HAP-1 (cell line): Measurements from ENCODE around the gene TKT.
A peak's percentile ranks its signal among the peaks of the same experiment; 100 is the strongest.
"Not testable (repeated sequence)": the region's sequence is repeated elsewhere in the genome, so short reads cannot be mapped to it uniquely, and the experiment has no call there.

ENCODE experiments used
- DNase-seq, 2 experiments: peaks; one replicate each; pipeline ENCODE4 v3.0.0-alpha.2; 2016 to 2020; ENCODE audit warnings: low spot score in 2 of 2
- H3K27me3 ChIP-seq: fragments of 250-450 bp; sonication (Bioruptor Pico); 2 replicates; pipeline ENCODE4 v1.5.1; 2020; ENCODE audit warnings: low read depth, mild to moderate bottlenecking, moderate library complexity
- H3K36me3 ChIP-seq: fragments of 250-450 bp; sonication (Bioruptor Pico); replicated peaks from 2 replicates; pipeline ENCODE4 v1.5.1; 2020; ENCODE audit warnings: mild to moderate bottlenecking
- H3K4me1 ChIP-seq: fragments of 250-450 bp; sonication (Bioruptor Pico); 2 replicates; pipeline ENCODE4 v1.5.1; 2020; ENCODE audit warnings: mild to moderate bottlenecking
- H3K4me3 ChIP-seq: fragments of 250-450 bp; sonication (Bioruptor Pico); 2 replicates; pipeline ENCODE4 v1.5.1; 2020; ENCODE audit warnings: mild to moderate bottlenecking, moderate library complexity
- H3K9me3 ChIP-seq: fragments of 250-450 bp; sonication (Bioruptor Pico); 2 replicates; pipeline ENCODE4 v1.5.1; 2020; ENCODE audit warnings: mild to moderate bottlenecking, moderate library complexity
- in situ Hi-C: fragments of 300-500 bp; cut with MboI; formaldehyde crosslinking; loops from 3 replicates; pipeline ENCODE4 v1.14.3; 2020; ENCODE audit warnings: low sequenced_read_pairs, inconsistent platforms, mixed read lengths

TKT gene

DNA sequence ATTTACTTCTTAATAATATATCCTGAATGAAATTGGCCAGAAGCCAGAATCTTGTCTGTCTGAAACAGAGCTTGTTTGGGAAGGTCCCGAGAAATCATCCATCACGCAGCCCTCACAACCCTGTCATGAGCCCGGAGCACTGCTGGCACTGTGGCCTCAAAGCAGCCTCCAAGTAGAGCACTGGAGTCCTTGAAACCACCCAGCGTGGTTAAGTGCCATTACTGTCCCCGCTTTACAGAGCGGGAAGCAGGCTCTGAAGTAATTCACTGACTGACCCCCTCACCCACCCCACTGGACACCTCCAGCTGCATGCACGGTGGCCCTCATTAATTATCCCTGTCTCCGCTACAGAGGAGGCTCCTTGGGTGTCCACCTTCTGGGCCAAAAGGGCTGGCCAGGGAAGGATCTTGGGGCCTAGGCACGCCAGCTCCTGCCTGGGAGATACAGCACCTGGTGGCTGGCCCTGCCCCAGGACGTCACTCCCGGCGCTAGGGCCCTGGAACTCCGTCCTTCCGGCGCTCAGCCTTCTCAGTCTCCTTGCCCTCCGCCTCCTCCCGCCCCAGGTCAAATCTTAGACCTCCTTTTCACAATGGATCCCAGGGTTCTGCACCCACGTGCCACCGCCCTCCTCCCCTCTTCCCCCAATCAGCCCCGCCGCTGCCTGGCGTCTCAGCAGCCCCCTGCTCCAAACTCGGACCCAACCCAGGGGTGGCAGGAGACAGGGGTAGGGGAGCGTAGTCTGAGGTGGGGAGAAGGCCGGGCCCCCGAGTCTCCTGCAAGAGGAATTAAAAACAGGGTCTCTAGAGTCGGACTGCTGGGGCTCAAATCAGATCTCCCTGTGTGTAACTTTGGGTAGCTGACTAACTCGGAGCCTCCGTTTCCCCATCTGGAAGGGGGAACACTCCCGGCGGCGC, 1.1 kb downstream of the TKT start:
- in situ Hi-C loops = no loop called here
- peak; percentile 67 to 89 for DNase-seq

DNA sequence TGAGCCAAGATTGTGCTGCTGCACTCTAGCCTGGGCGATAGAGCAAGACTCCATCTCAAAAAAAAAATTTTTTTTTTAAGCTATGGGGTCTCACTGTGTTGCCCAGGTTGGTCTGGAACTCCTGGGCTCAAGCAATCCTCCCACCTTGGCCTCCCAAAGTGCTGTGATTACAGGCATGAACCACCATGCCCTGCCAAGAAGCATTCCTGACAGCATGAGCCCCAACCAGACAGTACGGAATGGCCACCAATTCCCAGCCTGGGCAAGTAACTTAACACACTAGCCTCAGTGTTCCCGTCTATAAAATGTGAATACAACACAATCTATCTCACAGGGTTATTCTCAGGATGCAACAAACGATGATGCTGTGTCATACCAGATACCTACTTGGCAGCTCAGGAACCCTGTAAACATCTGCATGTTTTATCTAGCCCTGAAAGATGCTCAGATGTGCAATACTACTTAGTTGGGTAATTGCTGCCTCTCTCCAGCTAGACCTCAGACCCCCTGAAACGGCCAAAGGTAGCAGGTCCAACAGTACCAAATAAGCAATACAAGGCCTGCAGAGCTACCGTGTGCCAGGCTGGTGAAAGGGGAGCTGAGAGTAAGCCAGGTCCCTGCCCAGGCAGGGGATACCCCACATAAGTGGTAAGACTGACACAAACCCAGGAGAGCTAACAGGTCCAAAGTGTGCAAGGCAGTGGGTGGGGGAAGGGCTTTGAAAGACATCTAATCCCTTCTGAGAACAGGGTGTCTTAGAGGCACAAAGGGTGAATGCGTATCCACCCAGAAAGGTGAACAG, 1.9 kb downstream of the TKT start:
- Histone ChIP-seq H3K36me3 (peaks cover 28% of the 10 kb centered on the region), H3K4me3 (peak overlapping the region; percentile 91), H3K4me1 (peaks cover 44% of the 10 kb centered on the region), H3K27me3 (no peaks in the 10 kb centered on the region), H3K9me3 (no peaks in the 10 kb centered on the region)
- in situ Hi-C loops = no loop called here
- DNase-seq = no peak

More for the DNA sequence above, 1.1 kb downstream of the TKT start:
- Histone ChIP-seq H3K9me3 (no peaks in the 10 kb centered on the region), H3K27me3 (no peaks in the 10 kb centered on the region), H3K4me1 (peaks cover 53% of the 10 kb centered on the region), H3K4me3 (peak overlapping the region; percentile 91), H3K36me3 (peaks cover 26% of the 10 kb centered on the region)

DNA sequence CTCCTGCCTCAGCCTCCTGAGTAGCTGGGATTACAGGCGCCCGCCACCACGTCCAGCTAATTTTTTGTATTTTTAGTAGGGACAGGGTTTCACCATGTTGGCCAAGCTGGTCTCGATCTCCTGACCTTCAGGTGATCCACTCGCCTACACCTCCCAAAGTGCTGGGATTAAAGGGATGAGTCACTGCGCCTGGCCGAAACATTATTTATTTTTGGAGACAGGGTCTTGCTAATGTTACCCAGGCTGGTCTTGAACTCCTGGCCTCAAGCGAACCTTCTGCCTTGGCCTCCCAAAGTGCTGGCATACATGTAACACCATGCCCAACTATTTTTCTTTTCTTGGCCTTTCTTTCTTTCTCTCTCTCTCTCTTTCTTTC, 2.9 kb downstream of the TKT start:
- peaks cover 38% of the 10 kb centered on the region for H3K36me3 ChIP-seq
- H3K4me1 ChIP-seq = peaks cover 47% of the 10 kb centered on the region
- H3K9me3 ChIP-seq, in situ Hi-C loops, DNase-seq, H3K27me3 ChIP-seq: not testable (repeated sequence)
- peak overlapping the region; percentile 91 for H3K4me3 ChIP-seq

DNA sequence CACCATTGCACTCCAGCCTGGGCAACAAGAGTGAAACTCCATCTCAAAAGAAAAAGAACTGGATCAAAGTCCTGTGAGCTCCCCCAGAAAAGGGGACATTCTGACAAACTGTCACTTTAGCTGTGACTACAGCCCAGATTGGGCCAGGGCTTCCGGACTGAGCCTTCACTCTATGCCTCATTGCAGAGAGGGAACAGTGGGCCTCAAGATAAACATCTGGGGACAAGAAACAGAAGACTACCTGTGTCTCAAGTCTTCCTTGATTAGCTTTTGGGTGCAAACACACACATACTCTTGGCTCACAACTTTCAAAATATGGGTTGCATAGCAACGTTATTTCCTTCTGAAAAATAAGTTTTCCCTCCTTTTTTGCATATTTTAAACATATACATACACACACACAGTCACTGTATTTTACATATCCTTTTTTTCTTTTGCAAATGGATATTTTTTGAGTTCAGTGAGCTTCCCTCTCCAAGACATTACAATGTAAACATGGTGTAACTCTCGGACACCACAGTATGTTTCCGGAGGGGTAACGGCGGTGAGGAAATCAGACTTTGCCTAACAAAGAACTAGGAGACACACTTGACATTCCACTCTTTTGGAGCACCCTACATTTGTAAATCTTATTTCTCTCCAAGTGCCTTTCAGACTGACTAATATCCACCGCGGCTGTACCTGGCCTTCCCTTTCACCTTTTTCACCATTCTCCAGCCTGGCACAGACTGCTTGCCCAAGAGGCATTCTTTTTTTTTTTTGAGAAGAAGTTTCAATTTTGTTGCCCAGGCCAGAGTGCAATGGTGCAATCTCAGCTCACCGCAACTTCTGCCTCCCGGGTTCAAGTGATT, 3.5 kb downstream of the TKT start:
- Histone ChIP-seq H3K4me1 (peaks cover 48% of the 10 kb centered on the region), H3K4me3 (peak overlapping the region; percentile 91), H3K9me3 (no peaks in the 10 kb centered on the region), H3K27me3 (no peaks in the 10 kb centered on the region), H3K36me3 (peaks cover 41% of the 10 kb centered on the region)
- in situ Hi-C loops = no loop called here
- peak; percentile 54 to 75 for DNase-seq

DNA sequence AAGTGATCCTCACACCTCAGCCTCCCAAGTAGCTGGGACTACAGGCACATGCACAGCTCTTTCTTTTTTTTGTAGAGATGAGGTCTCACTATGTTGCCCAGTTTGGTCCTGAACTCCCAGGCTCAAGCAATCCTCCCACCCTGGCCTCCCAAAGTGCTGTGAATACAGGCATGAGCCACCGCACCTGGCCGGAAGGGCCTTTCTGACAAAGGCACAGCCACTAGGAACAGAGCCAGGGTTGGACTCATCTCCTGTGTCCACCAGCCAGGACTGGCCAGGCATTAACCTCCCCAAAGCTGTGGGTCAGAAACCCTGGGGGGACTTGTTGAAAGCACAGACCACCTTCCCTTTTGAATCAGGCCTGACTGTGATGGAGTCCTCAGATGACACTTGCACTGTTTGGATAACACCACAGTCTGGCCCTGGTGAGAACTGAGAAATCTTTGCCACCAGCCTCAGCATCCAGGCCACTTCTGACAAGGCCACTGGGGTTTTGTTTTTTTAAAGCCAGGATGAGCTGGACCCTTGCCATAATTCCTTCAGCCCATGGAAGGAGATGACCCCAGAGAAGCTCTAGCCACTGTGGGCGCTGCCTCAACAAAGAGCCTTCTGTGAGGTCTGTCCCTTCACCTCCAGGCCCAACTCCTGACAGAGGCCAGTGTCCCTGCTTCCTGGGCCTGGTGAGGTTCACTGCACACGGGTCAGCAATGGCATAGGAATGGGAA, 4.8 kb downstream of the TKT start:
- Histone ChIP-seq H3K36me3 (peaks cover 45% of the 10 kb centered on the region), H3K4me1 (peaks cover 44% of the 10 kb centered on the region), H3K9me3 (no peaks in the 10 kb centered on the region), H3K27me3 (no peaks in the 10 kb centered on the region), H3K4me3 (no peak overlapping the region)
- DNase-seq = no peak
- in situ Hi-C loops = no loop called here

DNA sequence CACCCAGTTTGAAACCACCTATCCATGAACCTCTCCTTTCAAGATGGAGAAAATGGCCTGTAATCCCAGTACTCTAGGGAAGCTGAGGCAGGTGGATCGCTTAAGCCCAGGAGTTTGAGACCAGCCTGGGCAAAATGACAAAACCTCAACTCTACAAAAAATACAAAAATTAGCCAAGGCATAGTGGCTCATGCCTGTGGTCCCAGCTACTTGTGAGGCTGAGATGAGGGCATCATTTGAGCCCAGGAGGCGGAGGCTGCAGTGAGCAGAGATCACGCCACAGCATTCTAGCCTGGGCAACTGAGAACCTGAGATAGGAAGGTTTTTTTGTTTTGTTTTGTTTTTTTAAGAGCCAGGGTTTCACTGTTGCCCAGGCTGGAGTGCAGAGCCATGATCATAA, 5.4 kb downstream of the TKT start:
- H3K4me3 ChIP-seq = no peak overlapping the region
- H3K4me1 ChIP-seq = peaks cover 44% of the 10 kb centered on the region
- DNase-seq = no peak

DNA sequence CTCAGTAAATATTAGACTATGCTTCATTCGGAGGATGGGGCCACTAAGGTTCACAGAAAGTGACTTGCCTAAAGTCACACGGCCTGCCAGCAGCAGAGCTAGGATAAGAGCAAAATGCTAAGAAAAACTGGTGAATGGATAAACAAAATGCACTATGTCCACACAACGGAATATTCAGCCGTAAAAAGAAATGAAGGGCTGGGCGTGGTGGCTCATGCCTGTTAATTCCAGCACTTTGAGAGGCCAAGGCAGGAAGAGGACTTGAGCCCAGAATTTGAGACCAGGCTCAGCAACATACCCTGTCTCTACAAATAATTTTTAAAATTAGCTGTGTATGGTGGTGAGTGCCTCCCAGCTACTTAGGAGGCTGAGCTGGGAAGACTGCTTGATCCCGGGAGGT, 7.7 kb downstream of the TKT start:
- peaks cover 41% of the 10 kb centered on the region for H3K4me1 ChIP-seq
- H3K36me3 ChIP-seq = peaks cover 53% of the 10 kb centered on the region
- H3K27me3 ChIP-seq = no peaks in the 10 kb centered on the region
- H3K9me3 ChIP-seq = no peaks in the 10 kb centered on the region
- DNase-seq = no peak
- in situ Hi-C loops = no loop called here
- H3K4me3 ChIP-seq = no peak overlapping the region

More for the DNA sequence above, 5.4 kb downstream of the TKT start:
- no peaks in the 10 kb centered on the region for H3K27me3 ChIP-seq
- in situ Hi-C loops = no loop called here
- H3K9me3 ChIP-seq = no peaks in the 10 kb centered on the region
- H3K36me3 ChIP-seq = peaks cover 47% of the 10 kb centered on the region

DNA sequence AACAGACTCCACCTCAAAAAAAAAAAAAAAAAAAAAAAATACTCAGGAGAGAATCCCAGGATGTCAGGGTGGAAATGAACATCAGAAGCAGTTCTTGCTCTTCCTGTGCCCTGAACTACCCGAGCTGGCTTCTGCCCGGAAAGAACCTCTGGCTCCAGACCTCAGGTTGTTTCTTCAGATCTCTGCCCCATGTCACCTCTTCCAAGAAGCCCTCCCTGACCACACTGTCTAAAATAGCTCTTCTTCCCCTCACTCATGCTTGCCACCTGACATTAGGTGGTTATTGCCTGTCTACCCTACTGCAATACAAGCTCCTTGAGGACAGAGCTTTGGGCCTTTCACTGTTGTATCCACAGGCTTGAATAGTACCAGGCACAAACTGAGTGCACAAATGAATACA, 8.2 kb downstream of the TKT start:
- in situ Hi-C loops = no loop called here
- Histone ChIP-seq H3K4me1 (peaks cover 36% of the 10 kb centered on the region), H3K36me3 (peaks cover 57% of the 10 kb centered on the region), H3K4me3 (no peak overlapping the region), H3K9me3 (no peaks in the 10 kb centered on the region), H3K27me3 (no peaks in the 10 kb centered on the region)
- DNase-seq = no peak

DNA sequence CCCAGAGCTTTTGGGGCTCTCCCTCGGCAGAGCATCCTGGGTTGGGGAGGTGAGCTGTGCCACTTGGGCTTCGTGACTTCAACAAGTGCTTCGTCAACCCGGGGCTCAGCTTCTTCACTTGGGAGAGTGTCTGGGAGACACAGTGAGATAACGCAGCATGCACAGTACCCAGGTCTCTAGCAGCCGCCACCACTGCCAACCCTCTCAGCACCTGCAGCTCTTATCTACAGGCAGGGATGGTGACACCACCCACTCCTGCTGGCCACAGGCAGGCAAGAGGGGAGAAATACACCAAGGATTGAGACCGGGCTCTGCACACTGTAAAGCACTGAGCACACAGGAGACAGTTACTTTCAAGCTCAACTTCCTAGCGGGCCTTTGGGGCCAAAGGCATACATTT, 11.6 kb downstream of the TKT start:
- Histone ChIP-seq H3K27me3 (no peaks in the 10 kb centered on the region), H3K4me3 (no peak overlapping the region), H3K4me1 (peaks cover 10% of the 10 kb centered on the region), H3K9me3 (no peaks in the 10 kb centered on the region), H3K36me3 (peaks cover 74% of the 10 kb centered on the region)
- in situ Hi-C loops = no loop called here
- no peak for DNase-seq

DNA sequence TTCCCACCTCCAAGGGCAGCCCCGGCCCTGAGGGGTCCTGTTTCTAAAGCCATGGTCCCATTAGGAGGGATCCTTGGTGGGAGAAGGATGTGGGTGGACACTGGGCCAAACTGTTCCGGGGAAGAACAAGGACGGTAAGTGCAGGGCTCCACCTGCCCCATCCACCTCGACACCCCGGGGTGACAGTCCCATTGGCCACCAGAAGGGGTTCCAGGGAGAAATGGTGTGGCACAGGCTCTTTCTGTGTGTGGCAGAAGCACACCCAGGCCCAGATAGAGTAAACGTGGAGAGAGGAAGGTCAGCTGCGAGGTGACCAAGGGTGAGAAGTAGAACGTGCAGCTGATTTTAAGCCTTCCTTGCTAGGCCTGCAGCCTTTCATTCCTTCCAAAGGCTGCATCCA, 12.0 kb downstream of the TKT start:
- H3K27me3 ChIP-seq = no peaks in the 10 kb centered on the region
- DNase-seq = no peak
- peaks cover 77% of the 10 kb centered on the region for H3K36me3 ChIP-seq
- H3K4me1 ChIP-seq = peaks cover 9% of the 10 kb centered on the region
- H3K9me3 ChIP-seq = no peaks in the 10 kb centered on the region
- H3K4me3 ChIP-seq = no peak overlapping the region
- in situ Hi-C loops = no loop called here

DNA sequence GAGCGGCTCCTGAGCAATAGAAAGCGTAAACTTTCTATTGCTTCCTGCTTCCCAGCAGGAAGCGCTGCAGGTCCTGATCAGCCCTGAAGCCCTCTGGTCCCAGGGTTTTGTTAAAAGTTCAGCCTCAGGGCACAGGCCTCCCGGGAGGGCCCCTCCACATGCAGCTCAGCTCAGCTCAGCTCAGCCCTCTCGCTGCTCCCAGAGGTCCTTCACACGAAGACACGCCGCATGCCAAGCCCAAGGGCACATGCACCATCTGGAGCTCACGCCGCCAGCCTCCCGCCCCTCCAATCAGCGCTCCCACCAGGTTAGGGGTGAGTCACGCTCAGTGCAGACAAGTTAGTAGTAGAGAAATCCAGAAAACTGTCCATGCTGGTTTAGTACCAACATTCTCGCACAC, 12.7 kb downstream of the TKT start:
- peaks cover 77% of the 10 kb centered on the region for H3K36me3 ChIP-seq

DNA sequence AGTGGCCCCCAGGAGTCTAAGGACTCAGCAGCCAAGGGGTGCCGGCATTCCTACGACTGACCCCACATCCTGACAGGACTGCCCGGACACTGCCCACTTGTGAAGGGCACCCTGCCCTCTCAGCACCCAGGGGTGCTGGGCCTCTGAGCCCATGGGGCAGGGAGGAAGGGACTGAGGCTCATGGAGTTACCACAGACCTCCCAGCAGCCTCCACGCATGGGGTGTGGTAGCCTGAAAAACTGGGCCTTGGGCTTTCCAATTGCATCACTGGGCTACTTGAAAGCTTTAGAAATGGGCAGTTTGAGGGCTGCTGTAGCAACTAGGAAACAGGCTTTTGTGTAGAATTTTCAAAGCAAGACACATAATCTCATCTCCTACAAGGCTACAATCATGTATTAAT, 13.2 kb downstream of the TKT start:
- H3K36me3 ChIP-seq = peaks cover 77% of the 10 kb centered on the region

More for the DNA sequence above, 12.7 kb downstream of the TKT start:
- Histone ChIP-seq H3K9me3 (no peaks in the 10 kb centered on the region), H3K27me3 (no peaks in the 10 kb centered on the region), H3K4me1 (peaks cover 3% of the 10 kb centered on the region), H3K4me3 (no peak overlapping the region)
- peak in 1 of 2 experiments; percentile 57 for DNase-seq
- in situ Hi-C loops = no loop called here

DNA sequence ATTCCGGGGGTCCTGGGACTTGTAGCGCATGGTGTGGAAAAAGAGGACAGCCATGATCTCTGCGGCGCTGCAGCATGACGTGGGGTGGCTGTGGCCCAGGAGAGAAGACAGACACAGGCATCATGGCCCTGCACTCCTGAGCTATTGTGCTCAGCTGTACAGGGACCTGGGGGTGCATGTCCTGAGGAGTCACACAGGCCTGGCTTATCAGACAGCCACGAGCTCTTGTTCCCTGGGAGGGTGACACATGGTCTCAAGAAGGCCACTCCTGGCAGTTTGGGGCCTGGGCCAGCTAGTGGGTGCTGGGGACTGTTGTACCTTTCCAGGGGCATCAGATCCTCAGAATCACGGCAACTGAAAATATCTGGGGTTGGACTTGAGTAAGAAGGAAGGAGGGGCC, 13.7 kb downstream of the TKT start:
- Histone ChIP-seq H3K9me3 (no peaks in the 10 kb centered on the region), H3K27me3 (no peaks in the 10 kb centered on the region), H3K4me1 (no peaks in the 10 kb centered on the region), H3K4me3 (no peak overlapping the region), H3K36me3 (peaks cover 82% of the 10 kb centered on the region)
- in situ Hi-C loops = no loop called here
- no peak for DNase-seq

More for the DNA sequence above, 13.2 kb downstream of the TKT start:
- H3K27me3 ChIP-seq = no peaks in the 10 kb centered on the region
- in situ Hi-C loops = no loop called here
- H3K4me3 ChIP-seq = no peak overlapping the region
- no peak for DNase-seq
- no peaks in the 10 kb centered on the region for H3K9me3 ChIP-seq
- no peaks in the 10 kb centered on the region for H3K4me1 ChIP-seq
